Measurements from ENCODE around the gene DENND4C.
"Not testable (repeated sequence)": the region's sequence is repeated elsewhere in the genome, so short reads cannot be mapped to it uniquely, and the experiment has no call there.

DENND4C gene

DNA sequence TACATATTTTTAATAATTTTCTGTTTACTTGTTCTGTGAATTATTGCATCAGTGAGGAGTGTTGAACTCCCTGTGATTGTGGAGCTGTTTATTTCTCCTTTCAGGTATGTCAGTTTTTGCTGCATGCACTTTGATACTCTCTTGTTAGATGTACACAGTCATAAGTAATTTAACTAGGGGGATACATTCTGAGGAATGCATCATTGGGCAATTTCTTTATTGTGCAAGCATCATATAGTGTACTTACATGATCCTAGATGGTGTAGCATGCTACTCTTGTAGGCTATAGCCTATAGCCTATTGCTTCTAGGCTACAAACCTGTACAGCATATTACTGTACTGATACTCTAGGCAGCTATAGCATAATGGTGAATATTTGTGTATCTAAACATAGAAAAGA lies 9.5 kb downstream of the DENND4C start:
- TF ChIP-seq, protein P1, sequence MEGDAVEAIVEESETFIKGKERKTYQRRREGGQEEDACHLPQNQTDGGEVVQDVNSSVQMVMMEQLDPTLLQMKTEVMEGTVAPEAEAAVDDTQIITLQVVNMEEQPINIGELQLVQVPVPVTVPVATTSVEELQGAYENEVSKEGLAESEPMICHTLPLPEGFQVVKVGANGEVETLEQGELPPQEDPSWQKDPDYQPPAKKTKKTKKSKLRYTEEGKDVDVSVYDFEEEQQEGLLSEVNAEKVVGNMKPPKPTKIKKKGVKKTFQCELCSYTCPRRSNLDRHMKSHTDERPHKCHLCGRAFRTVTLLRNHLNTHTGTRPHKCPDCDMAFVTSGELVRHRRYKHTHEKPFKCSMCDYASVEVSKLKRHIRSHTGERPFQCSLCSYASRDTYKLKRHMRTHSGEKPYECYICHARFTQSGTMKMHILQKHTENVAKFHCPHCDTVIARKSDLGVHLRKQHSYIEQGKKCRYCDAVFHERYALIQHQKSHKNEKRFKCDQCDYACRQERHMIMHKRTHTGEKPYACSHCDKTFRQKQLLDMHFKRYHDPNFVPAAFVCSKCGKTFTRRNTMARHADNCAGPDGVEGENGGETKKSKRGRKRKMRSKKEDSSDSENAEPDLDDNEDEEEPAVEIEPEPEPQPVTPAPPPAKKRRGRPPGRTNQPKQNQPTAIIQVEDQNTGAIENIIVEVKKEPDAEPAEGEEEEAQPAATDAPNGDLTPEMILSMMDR (IDR thresholded peaks at IDR 0.05; ENCODE audit: low read depth, low read length, missing control alignments): no peak
- Histone ChIP-seq H3K36me3 (replicated peaks) (peaks cover 2% of the 10 kb centered on the region), H3K27ac (no peak overlapping the region), H3K4me3 (ENCODE audit: low read depth, low read length) (no peak overlapping the region), H3K27me3 (replicated peaks) (no peaks in the 10 kb centered on the region)
- DNase-seq: no peak
- in situ Hi-C loops (cut with HindIII; ENCODE audit: low pct_ligation_motif_present, low sequenced_read_pairs): no loop called here

DNA sequence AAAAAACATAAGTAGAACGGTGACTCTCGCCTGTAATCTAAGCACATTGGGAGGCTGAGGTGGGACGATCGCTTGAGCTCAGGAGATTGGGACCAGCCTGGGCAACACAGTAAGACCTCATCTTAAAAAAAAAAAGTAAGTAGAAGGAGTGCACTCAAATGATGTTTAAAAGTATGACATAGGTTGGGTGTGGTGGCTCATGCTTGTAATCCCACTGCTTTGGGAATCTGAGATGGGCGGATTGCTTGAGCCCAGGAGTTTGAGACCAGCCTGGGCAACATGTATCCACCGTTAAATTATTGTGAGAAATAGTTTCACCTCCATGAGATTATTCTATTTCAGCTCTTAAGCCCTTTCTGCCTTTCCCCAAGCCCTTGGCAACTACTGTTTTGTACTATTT lies 11.2 kb downstream of the DENND4C start:
- in situ Hi-C loops (cut with HindIII; ENCODE audit: low pct_ligation_motif_present, low sequenced_read_pairs): no loop called here
- Histone ChIP-seq H3K4me3 (ENCODE audit: low read depth, low read length) (no peak overlapping the region), H3K27ac (no peak overlapping the region), H3K27me3 (replicated peaks) (no peaks in the 10 kb centered on the region), H3K36me3 (replicated peaks) (peaks cover 2% of the 10 kb centered on the region)
- TF ChIP-seq, protein P1 (IDR thresholded peaks at IDR 0.05; ENCODE audit: low read depth, low read length, missing control alignments): no peak
- DNase-seq: no peak

DNA sequence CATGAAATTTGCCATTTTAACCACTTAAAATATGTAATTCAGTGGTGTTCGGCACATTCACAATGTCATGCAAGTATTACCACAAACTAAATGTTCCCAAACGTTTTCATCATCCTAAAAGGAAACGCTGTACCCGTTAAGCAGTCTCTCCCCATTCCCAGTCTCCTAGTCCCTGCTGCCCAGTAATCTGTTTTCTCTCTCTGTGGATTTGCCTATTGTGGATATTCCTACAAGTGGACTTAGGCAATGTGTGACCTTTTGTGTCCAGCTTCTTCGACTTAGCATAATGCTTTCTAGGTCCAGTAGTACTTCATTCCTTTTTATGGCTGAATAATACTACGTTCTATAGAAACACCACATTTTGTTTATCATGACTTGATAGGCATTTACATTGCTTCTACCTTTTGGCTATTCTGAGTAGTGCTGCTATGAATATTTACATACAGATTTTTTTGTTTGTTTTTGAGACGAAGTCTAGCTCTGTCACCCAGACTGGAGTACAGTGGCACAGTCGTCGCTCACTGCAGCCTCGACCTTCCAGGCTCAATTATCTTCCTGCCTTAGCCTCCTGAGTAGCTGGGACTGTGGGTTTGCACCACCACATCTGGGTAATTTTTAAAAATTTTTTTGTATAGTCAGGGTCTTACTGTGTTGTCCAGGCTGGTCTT lies 13.0 kb downstream of the DENND4C start:
- H3K36me3 ChIP-seq (replicated peaks): peaks cover 2% of the 10 kb centered on the region
- no peak overlapping the region for H3K27ac ChIP-seq
- no peak for DNase-seq
- in situ Hi-C loops (cut with HindIII; ENCODE audit: low pct_ligation_motif_present, low sequenced_read_pairs): no loop called here
- H3K4me3 ChIP-seq (ENCODE audit: low read depth, low read length): no peak overlapping the region
- H3K27me3 ChIP-seq (replicated peaks): no peaks in the 10 kb centered on the region
- TF ChIP-seq, protein P1 (IDR thresholded peaks at IDR 0.05; ENCODE audit: low read depth, low read length, missing control alignments): no peak

DNA sequence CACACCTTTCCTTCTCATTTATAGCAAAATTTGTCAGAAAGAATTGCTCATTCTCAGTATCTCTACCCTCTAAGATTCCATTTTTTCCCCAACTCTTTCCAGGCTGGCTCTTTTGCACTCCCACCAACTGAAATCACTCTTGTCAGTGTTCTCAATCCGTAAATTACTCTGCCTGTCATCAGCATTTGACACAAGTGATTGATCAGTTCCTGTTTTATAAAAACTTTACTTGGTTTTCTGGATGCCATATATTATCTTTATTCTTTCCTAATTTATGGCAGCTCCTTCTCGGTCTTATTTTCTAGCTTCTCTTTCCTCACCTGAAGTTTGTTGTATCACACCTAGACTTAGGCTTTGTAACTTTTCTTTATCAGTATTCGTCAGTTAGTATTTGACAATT lies 16.4 kb downstream of the DENND4C start:
- Histone ChIP-seq H3K27ac (no peak overlapping the region), H3K36me3 (replicated peaks) (no peaks in the 10 kb centered on the region), H3K27me3 (replicated peaks) (no peaks in the 10 kb centered on the region), H3K4me3 (ENCODE audit: low read depth, low read length) (no peak overlapping the region)
- in situ Hi-C loops (cut with HindIII; ENCODE audit: low pct_ligation_motif_present, low sequenced_read_pairs): no loop called here
- TF ChIP-seq, protein P1 (IDR thresholded peaks at IDR 0.05; ENCODE audit: low read depth, low read length, missing control alignments): no peak
- DNase-seq: no peak

DNA sequence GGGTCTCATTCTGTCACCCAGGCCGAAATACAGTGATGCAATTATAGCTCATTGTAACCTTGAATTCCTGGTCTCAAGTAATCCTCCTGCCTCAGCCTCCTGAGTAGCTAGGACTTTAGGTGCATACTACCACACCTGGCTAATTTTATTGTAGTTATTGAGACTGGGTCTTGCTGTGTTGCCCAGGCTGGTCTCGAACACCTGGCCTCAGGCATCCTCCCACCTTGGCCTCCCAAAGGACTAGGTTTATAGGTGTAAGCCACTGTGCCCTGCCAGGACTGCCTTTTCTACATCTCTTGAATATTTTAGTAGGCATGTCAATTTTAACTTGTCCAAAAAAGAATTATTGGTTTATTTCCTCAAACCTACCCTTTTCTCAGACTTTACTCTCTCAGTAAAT lies 16.9 kb downstream of the DENND4C start:
- H3K27ac ChIP-seq: no peak overlapping the region
- no peak for DNase-seq
- TF ChIP-seq, protein P1 (IDR thresholded peaks at IDR 0.05; ENCODE audit: low read depth, low read length, missing control alignments): no peak
- no peak overlapping the region for H3K4me3 ChIP-seq (ENCODE audit: low read depth, low read length)
- H3K27me3 ChIP-seq (replicated peaks): no peaks in the 10 kb centered on the region
- H3K36me3 ChIP-seq (replicated peaks): no peaks in the 10 kb centered on the region
- in situ Hi-C loops (cut with HindIII; ENCODE audit: low pct_ligation_motif_present, low sequenced_read_pairs): no loop called here

DNA sequence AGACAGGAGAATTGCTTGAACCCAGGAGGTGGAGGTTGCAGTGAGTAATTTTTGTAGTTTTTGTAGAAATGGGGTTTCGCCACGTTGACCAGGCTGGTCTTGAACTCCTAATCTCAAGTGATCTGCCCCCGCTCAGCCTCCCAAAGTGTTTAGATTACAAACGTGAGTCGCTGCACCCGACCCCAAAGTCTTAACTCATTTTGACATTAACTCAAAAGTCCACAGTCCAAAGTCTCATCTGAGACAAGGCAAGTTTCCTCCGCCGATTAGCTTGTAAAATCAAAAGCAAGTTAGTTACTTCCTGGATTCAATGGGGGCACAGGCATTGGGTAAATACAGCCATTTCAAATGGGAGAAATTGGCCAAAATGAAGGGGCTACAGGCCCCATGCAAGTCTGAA lies 19.9 kb downstream of the DENND4C start:
- H3K4me3 ChIP-seq (ENCODE audit: low read depth, low read length); H3K27ac ChIP-seq; DNase-seq; H3K27me3 ChIP-seq (replicated peaks); H3K36me3 ChIP-seq (replicated peaks); in situ Hi-C loops (cut with HindIII; ENCODE audit: low pct_ligation_motif_present, low sequenced_read_pairs): not testable (repeated sequence)

DNA sequence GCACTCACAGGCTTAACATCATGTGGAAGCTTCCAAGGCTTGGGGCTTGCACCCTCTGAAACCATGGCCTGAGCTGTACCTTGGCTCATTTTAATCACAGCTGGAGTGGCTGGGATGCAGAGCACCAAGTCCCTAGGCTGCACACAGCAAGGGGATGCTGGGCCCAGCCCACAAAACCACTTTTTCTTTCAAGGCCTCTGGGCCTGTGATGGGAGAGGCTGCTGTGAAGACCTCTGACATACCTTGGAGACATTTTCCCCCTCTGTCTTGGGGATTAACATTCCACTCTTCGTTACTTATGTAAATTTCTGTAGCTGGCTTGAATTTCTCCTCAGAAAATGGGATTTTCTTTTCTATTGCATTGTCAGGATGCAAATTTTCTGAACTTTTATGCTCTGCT lies 20.7 kb downstream of the DENND4C start:
- H3K27ac ChIP-seq; H3K4me3 ChIP-seq (ENCODE audit: low read depth, low read length); in situ Hi-C loops (cut with HindIII; ENCODE audit: low pct_ligation_motif_present, low sequenced_read_pairs); H3K36me3 ChIP-seq (replicated peaks); H3K27me3 ChIP-seq (replicated peaks); DNase-seq: not testable (repeated sequence)

DNA sequence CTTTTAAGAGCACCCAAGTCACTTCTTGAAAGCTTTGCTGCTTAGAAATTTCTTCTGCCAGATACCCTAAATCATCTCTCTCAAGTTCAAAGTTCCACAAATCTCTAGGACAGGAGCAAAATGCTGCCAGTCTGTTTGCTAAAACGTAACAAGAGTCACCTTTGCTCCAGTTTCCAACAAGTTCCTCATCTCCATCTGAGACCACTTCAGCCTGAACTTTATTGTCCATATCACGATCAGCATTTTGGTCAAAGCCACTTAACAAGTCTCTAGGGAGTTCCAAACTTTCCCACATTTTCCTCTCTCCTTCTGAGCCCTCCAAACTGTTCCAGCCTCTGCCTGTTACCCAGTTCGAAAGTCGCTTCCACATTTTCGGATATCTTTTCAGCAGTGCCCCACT lies 21.1 kb downstream of the DENND4C start:
- H3K4me3 ChIP-seq (ENCODE audit: low read depth, low read length); H3K36me3 ChIP-seq (replicated peaks); in situ Hi-C loops (cut with HindIII; ENCODE audit: low pct_ligation_motif_present, low sequenced_read_pairs); H3K27ac ChIP-seq; H3K27me3 ChIP-seq (replicated peaks); DNase-seq: not testable (repeated sequence)

Data from brain microvascular endothelial cell (primary cell).